ENCODE measurements around the gene COX7A2L.
"Not testable (repeated sequence)": the region's sequence is repeated elsewhere in the genome, so short reads cannot be mapped to it uniquely, and the experiment has no call there.

The COX7A2L gene

GRCh38 chr2:42340045-42340937, 20.7 kb downstream of the COX7A2L start:
- DNase-seq (ENCODE audit: low read depth in 2 of 2, low spot score in 1 of 2), result no peak

GRCh38 chr2:42339191-42339912, 21.7 kb downstream of the COX7A2L start:
- DNase-seq (ENCODE audit: low read depth in 2 of 2, low spot score in 1 of 2), result no peak

- no peak for DNase-seq (ENCODE audit: low read depth in 2 of 2, low spot score in 1 of 2)
Observed at GRCh38 chr2:42338567-42339190, 22.3 kb downstream of the COX7A2L start.

- no peak for DNase-seq (ENCODE audit: low read depth in 2 of 2, low spot score in 1 of 2)
Observed at GRCh38 chr2:42337846-42338566, 23.0 kb downstream of the COX7A2L start.

GRCh38 chr2:42337356-42337820, 23.6 kb downstream of the COX7A2L start:
- DNase-seq (ENCODE audit: low read depth in 2 of 2, low spot score in 1 of 2), result no peak

- DNase-seq (ENCODE audit: low read depth in 2 of 2, low spot score in 1 of 2), result no peak
Observed at GRCh38 chr2:42336361-42336965, 24.6 kb downstream of the COX7A2L start.

- no peak for DNase-seq (ENCODE audit: low read depth in 2 of 2, low spot score in 1 of 2)
Observed at GRCh38 chr2:42335514-42336104, 25.4 kb downstream of the COX7A2L start.

GRCh38 chr2:42334865-42335264, 26.2 kb downstream of the COX7A2L start:
- DNase-seq (ENCODE audit: low read depth in 2 of 2, low spot score in 1 of 2), result not testable (repeated sequence)

GRCh38 chr2:42334220-42334619, 26.8 kb downstream of the COX7A2L start:
- no peak for DNase-seq (ENCODE audit: low read depth in 2 of 2, low spot score in 1 of 2)

- no peak for DNase-seq (ENCODE audit: low read depth in 2 of 2, low spot score in 1 of 2)
Observed at GRCh38 chr2:42333579-42333978, 27.4 kb downstream of the COX7A2L start.

GRCh38 chr2:42332575-42332974, 28.4 kb downstream of the COX7A2L start:
- DNase-seq (ENCODE audit: low read depth in 2 of 2, low spot score in 1 of 2), result no peak

- no peak for DNase-seq (ENCODE audit: low read depth in 2 of 2, low spot score in 1 of 2)
Observed at GRCh38 chr2:42331569-42332284, 29.3 kb downstream of the COX7A2L start.

GRCh38 chr2:42329736-42330135, 31.3 kb downstream of the COX7A2L start:
- no peak for DNase-seq (ENCODE audit: low read depth in 2 of 2, low spot score in 1 of 2)

- DNase-seq (ENCODE audit: low read depth in 2 of 2, low spot score in 1 of 2), result no peak
Observed at GRCh38 chr2:42328923-42329322, 32.1 kb downstream of the COX7A2L start.

- DNase-seq (ENCODE audit: low read depth in 2 of 2, low spot score in 1 of 2), result no peak
Observed at GRCh38 chr2:42328148-42328833, 32.7 kb downstream of the COX7A2L start.

GRCh38 chr2:42327125-42327524, 33.9 kb downstream of the COX7A2L start:
- DNase-seq (ENCODE audit: low read depth in 2 of 2, low spot score in 1 of 2), result no peak

- DNase-seq (ENCODE audit: low read depth in 2 of 2, low spot score in 1 of 2), result no peak
Observed at GRCh38 chr2:42325609-42326008, 35.4 kb downstream of the COX7A2L start.

GRCh38 chr2:42324949-42325348, 36.1 kb downstream of the COX7A2L start:
- no peak for DNase-seq (ENCODE audit: low read depth in 2 of 2, low spot score in 1 of 2)

GRCh38 chr2:42324244-42324643, 36.8 kb downstream of the COX7A2L start:
- DNase-seq (ENCODE audit: low read depth in 2 of 2, low spot score in 1 of 2), result no peak

Measured in stimulated activated CD8-positive, alpha-beta memory T cell treated with anti-CD3 and anti-CD28 coated beads, Interleukin-4, amount 100 ng/mL, for 4 hours (primary cell).